Hepatocyte (in vitro differentiated cells): Measurements from ENCODE around the gene TFG. TPM values are rescaled to one million over a fixed set of nuclear protein-coding genes. Genes with fewer than 3 reads are reported as not detected.

Experiments used
- DNase-seq: peaks from one replicate; pipeline ENCODE4 v3.0.0-alpha.2; 2016; ENCODE audit warnings: low spot score
- H2AFZ ChIP-seq: fragments of 200-600 bp; sonication (generic); 2 replicates; pipeline ENCODE4 v1.6.0; 2016; ENCODE audit warnings: antibody characterized with exemption, mild to moderate bottlenecking
- H3K27ac ChIP-seq: fragments of 200-600 bp; sonication (generic); 2 replicates; pipeline ENCODE4 v1.5.1; 2016; ENCODE audit warnings: mild to moderate bottlenecking
- H3K27me3 ChIP-seq: fragments of 200-600 bp; sonication (generic); 2 replicates; pipeline ENCODE4 v1.6.1; 2016
- H3K36me3 ChIP-seq: fragments of 200-600 bp; sonication (generic); replicated peaks from 2 replicates; pipeline ENCODE4 v1.5.1; 2016; ENCODE audit warnings: low read depth; ENCODE audit not compliant: insufficient read depth
- H3K4me1 ChIP-seq: fragments of 200-600 bp; sonication (generic); 2 replicates; pipeline ENCODE4 v1.5.1; 2016; ENCODE audit warnings: mild to moderate bottlenecking, moderate library complexity; ENCODE audit not compliant: insufficient read depth
- H3K4me2 ChIP-seq: fragments of 200-600 bp; sonication (generic); 2 replicates; pipeline ENCODE4 v1.6.0; 2016
- H3K4me3 ChIP-seq: fragments of 200-600 bp; sonication (generic); 2 replicates; pipeline ENCODE4 v1.5.1; 2016; ENCODE audit warnings: mild to moderate bottlenecking
- H3K79me2 ChIP-seq: fragments of 200-600 bp; sonication (generic); 2 replicates; pipeline ENCODE4 v1.6.0; 2017; ENCODE audit warnings: mild to moderate bottlenecking
- H3K9me2 ChIP-seq: fragments of 200-600 bp; sonication (generic); replicated peaks from 2 replicates; pipeline ENCODE4 v1.6.0; 2017; ENCODE audit warnings: mild to moderate bottlenecking; ENCODE audit not compliant: insufficient read depth
- H3K9me3 ChIP-seq: fragments of 200-600 bp; sonication (generic); 2 replicates; pipeline ENCODE4 v1.5.1; 2016; ENCODE audit warnings: low read depth, mild to moderate bottlenecking
- H4K20me1 ChIP-seq: fragments of 200-600 bp; sonication (generic); 2 replicates; pipeline ENCODE4 v1.6.0; 2016; ENCODE audit warnings: mild to moderate bottlenecking; ENCODE audit not compliant: insufficient read depth, poor library complexity, severe bottlenecking
- CTCF ChIP-seq: fragments of 200-600 bp; sonication (generic); IDR thresholded peaks from 2 replicates; pipeline ENCODE4 v1.5.1; 2016; ENCODE audit warnings: antibody characterized with exemption, mild to moderate bottlenecking; ENCODE audit not compliant: poor library complexity
- EZH2 ChIP-seq: fragments of 200-600 bp; sonication (generic); IDR thresholded peaks from 2 replicates; pipeline ENCODE4 v1.6.1; 2016; ENCODE audit warnings: antibody characterized with exemption, mild to moderate bottlenecking, borderline replicate concordance
- EZH2phosphoT487 ChIP-seq: fragments of 200-600 bp; sonication (generic); IDR thresholded peaks from one replicate; pipeline ENCODE4 v1.6.1; 2018; ENCODE audit warnings: antibody characterized with exemption, mild to moderate bottlenecking, low read depth, moderate library complexity; ENCODE audit not compliant: unreplicated experiment, severe bottlenecking
- WGBS: methylation state at CpG from one replicate; pipeline ENCODE4 v1.1.6; 2016; ENCODE audit warnings: low lambda C conversion rate; ENCODE audit errors: missing lambda C conversion rate; 5-methylcytosine and 5-hydroxymethylcytosine counted together
- polyA plus RNA-seq: library from polyadenylated mRNA; unstranded; fragments of >200 nt; fragmentation: Nextera tagmentation; extraction: Ambion mirVana; gene quantifications from 2 replicates; pipeline ENCODE4 v1.2.1, GENCODE V29; 2016
- total RNA-seq: library from RNA; depleted of rRNA; stranded (reverse); fragments of >200 nt; gene quantifications from 2 replicates; pipeline ENCODE4 v1.2.3, GENCODE V29; 2014

TFG gene
- total and polyA plus RNA-seq, 2 experiments from 2014 or later, result 150 to 228 TPM

- Histone ChIP-seq H3K79me2 (no peaks in the 10 kb centered on the region), H4K20me1 (no peaks in the 10 kb centered on the region), H3K9me3 (no peaks in the 10 kb centered on the region), H3K4me1 (peaks cover 14% of the 10 kb centered on the region), H3K27ac (no peak overlapping the region), H2AFZ (no peak overlapping the region), H3K36me3 (no peaks in the 10 kb centered on the region), H3K27me3 (no peaks in the 10 kb centered on the region), H3K4me2 (no peak overlapping the region), H3K9me2 (no peaks in the 10 kb centered on the region), H3K4me3 (no peak overlapping the region)
- TF ChIP-seq EZH2phosphoT487 (no peak), EZH2 (no peak), CTCF (no peak)
- WGBS, result 83% methylated on average over 4 of the region's 4 CpGs
- no peak for DNase-seq
Measured at GRCh38 chr3:100702082-100702979, 7.0 kb upstream of the TFG start.

GRCh38 chr3:100702980-100703345 lies 6.3 kb upstream of the TFG start:
- no peak overlapping the region for H3K4me2 ChIP-seq
- no peak overlapping the region for H2AFZ ChIP-seq
- H3K36me3 ChIP-seq, result no peaks in the 10 kb centered on the region
- H3K9me3 ChIP-seq, result no peaks in the 10 kb centered on the region
- WGBS, result 84% methylated on average over 5 of the region's 5 CpGs
- H4K20me1 ChIP-seq, result no peaks in the 10 kb centered on the region
- no peak overlapping the region for H3K27ac ChIP-seq
- H3K4me1 ChIP-seq, result peaks cover 8% of the 10 kb centered on the region
- no peaks in the 10 kb centered on the region for H3K9me2 ChIP-seq
- no peak for DNase-seq
- no peak overlapping the region for H3K4me3 ChIP-seq
- no peaks in the 10 kb centered on the region for H3K27me3 ChIP-seq
- no peak for TF ChIP-seq CTCF
- TF ChIP-seq EZH2, result no peak
- no peak for TF ChIP-seq EZH2phosphoT487
- H3K79me2 ChIP-seq, result no peaks in the 10 kb centered on the region

- no peaks in the 10 kb centered on the region for H3K9me3 ChIP-seq
- H4K20me1 ChIP-seq, result no peaks in the 10 kb centered on the region
- no peaks in the 10 kb centered on the region for H3K36me3 ChIP-seq
- no peak overlapping the region for H3K27ac ChIP-seq
- no peak for DNase-seq
- no peak overlapping the region for H3K4me2 ChIP-seq
- H3K9me2 ChIP-seq, result no peaks in the 10 kb centered on the region
- H3K79me2 ChIP-seq, result no peaks in the 10 kb centered on the region
- no peak overlapping the region for H3K4me3 ChIP-seq
- WGBS, result 86% methylated on average over 4 of the region's 4 CpGs
- H3K4me1 ChIP-seq, result peaks cover 4% of the 10 kb centered on the region
- H3K27me3 ChIP-seq, result no peaks in the 10 kb centered on the region
- H2AFZ ChIP-seq, result no peak overlapping the region
- TF ChIP-seq EZH2phosphoT487, result no peak
- no peak for TF ChIP-seq EZH2
- TF ChIP-seq CTCF, result no peak
Measured at GRCh38 chr3:100703865-100704264, 5.4 kb upstream of the TFG start.
